Measurements from ENCODE around the gene ADCK2.
"Not testable (repeated sequence)": the region's sequence is repeated elsewhere in the genome, so short reads cannot be mapped to it uniquely, and the experiment has no call there.

The ADCK2 gene

GRCh38 chr7:140674899-140675701 lies 2.4 kb downstream of the ADCK2 start:
- DNase-seq = no peak

GRCh38 chr7:140675726-140676125 lies 3.0 kb downstream of the ADCK2 start:
- no peak for DNase-seq

GRCh38 chr7:140676306-140676705 lies 3.6 kb downstream of the ADCK2 start:
- no peak for DNase-seq

GRCh38 chr7:140676956-140677355 lies 4.2 kb downstream of the ADCK2 start:
- DNase-seq = not testable (repeated sequence)

- DNase-seq = no peak
These were observed 4.8 kb downstream of the ADCK2 start for GRCh38 chr7:140677496-140677895.

- DNase-seq = no peak
These were observed 5.5 kb downstream of the ADCK2 start for GRCh38 chr7:140678081-140678815.

GRCh38 chr7:140678816-140679130 lies 6.0 kb downstream of the ADCK2 start:
- no peak for DNase-seq

GRCh38 chr7:140679186-140679585 lies 6.4 kb downstream of the ADCK2 start:
- no peak for DNase-seq

- DNase-seq = no peak
These were observed 8.1 kb downstream of the ADCK2 start for GRCh38 chr7:140680886-140681285.

GRCh38 chr7:140681766-140682165 lies 9.0 kb downstream of the ADCK2 start:
- no peak for DNase-seq

- DNase-seq = no peak
These were observed 10.9 kb downstream of the ADCK2 start for GRCh38 chr7:140683657-140684056.

- DNase-seq = no peak
These were observed 11.6 kb downstream of the ADCK2 start for GRCh38 chr7:140684066-140684950.

- DNase-seq = no peak
These were observed 12.8 kb downstream of the ADCK2 start for GRCh38 chr7:140685407-140686087.

- DNase-seq = no peak
These were observed 14.2 kb downstream of the ADCK2 start for GRCh38 chr7:140686921-140687320.

GRCh38 chr7:140688341-140688740 lies 15.6 kb downstream of the ADCK2 start:
- DNase-seq = no peak

- DNase-seq = no peak
These were observed 16.7 kb downstream of the ADCK2 start for GRCh38 chr7:140689199-140690152.

- no peak for DNase-seq
These were observed 18.8 kb downstream of the ADCK2 start for GRCh38 chr7:140691376-140692045.

- not testable (repeated sequence) for DNase-seq
These were observed 21.1 kb downstream of the ADCK2 start for GRCh38 chr7:140693849-140694248.

- no peak for DNase-seq
These were observed 21.8 kb downstream of the ADCK2 start for GRCh38 chr7:140694592-140694991.

GRCh38 chr7:140695381-140695780 lies 22.6 kb downstream of the ADCK2 start:
- no peak for DNase-seq

Measured in NCI-H524 treated with DMSO at 0.1 percent for 48 hours (cell line).